Keratinocyte (primary cell): Measurements from ENCODE around the gene PCDH1. TPM values are rescaled to one million over a fixed set of nuclear protein-coding genes. Genes with fewer than 3 reads are reported as not detected.

Experiments used
- DNase-seq: peaks from one replicate; pipeline ENCODE4 v3.0.0-alpha.2; 2011; ENCODE audit warnings: low read depth, missing footprints, low spot score
- FAIRE-seq: peaks from 2 replicates; lab custom pipeline; 2011; peaks lifted over from hg19 to GRCh38; lab: Jason Lieb, UNC
- H2AFZ ChIP-seq: 2 replicates; pipeline ENCODE4 v1.6.0; 2012; ENCODE audit warnings: low read length, control low read depth, inconsistent platforms; ENCODE audit not compliant: control insufficient read depth
- H3K27ac ChIP-seq: 2 replicates; pipeline ENCODE4 v1.5.1; 2011; ENCODE audit warnings: low read length; ENCODE audit not compliant: control insufficient read depth, insufficient read depth
- H3K27me3 ChIP-seq: 3 replicates; pipeline ENCODE4 v1.6.0; 2011; ENCODE audit warnings: low read length; ENCODE audit not compliant: control insufficient read depth, insufficient read depth; ENCODE audit errors: extremely low read depth
- H3K36me3 ChIP-seq, 2 experiments: 2 replicates in 1 of 2; 3 replicates in 1 of 2; pipeline ENCODE4 v1.5.1; 2011; ENCODE audit warnings: low read length in 2 of 2, mild to moderate bottlenecking in 1 of 2; ENCODE audit not compliant: control insufficient read depth in 2 of 2, insufficient read depth in 2 of 2; ENCODE audit errors: extremely low read depth in 1 of 2
- H3K4me1 ChIP-seq: 3 replicates; pipeline ENCODE4 v1.5.1; 2011; ENCODE audit warnings: low read length; ENCODE audit not compliant: control insufficient read depth, insufficient read depth; ENCODE audit errors: extremely low read depth
- H3K4me2 ChIP-seq: 3 replicates; pipeline ENCODE4 v1.6.0; 2011; ENCODE audit warnings: low read depth, low read length; ENCODE audit not compliant: control insufficient read depth, insufficient read depth; ENCODE audit errors: extremely low read depth
- H3K4me3 ChIP-seq, 3 experiments: fragments of 200-600 bp in 1 of 3; sonication (generic) in 1 of 3; 2 replicates in 2 of 3; 3 replicates in 1 of 3; pipeline ENCODE4 v1.5.1; 2011 to 2016; ENCODE audit warnings: low read length in 3 of 3, mild to moderate bottlenecking in 3 of 3, control low read depth in 2 of 3, inconsistent platforms in 1 of 3, low read depth in 1 of 3, mixed read lengths in 1 of 3, mixed run types in 1 of 3, moderate library complexity in 1 of 3; ENCODE audit not compliant: control insufficient read depth in 2 of 3, insufficient read depth in 2 of 3; ENCODE audit errors: extremely low read depth in 1 of 3
- H3K79me2 ChIP-seq: 2 replicates; pipeline ENCODE4 v1.6.0; 2012; ENCODE audit warnings: low read length; ENCODE audit not compliant: control insufficient read depth, insufficient read depth
- H3K9ac ChIP-seq: 3 replicates; pipeline ENCODE4 v1.6.0; 2011; ENCODE audit warnings: low read length; ENCODE audit not compliant: control insufficient read depth, insufficient read depth; ENCODE audit errors: extremely low read depth
- H3K9me1 ChIP-seq: 3 replicates; pipeline ENCODE4 v1.6.0; 2011; ENCODE audit warnings: low read length; ENCODE audit not compliant: control insufficient read depth, insufficient read depth; ENCODE audit errors: extremely low read depth
- H3K9me3 ChIP-seq: 2 replicates; pipeline ENCODE4 v1.5.1; 2012; ENCODE audit warnings: low read depth, low read length; ENCODE audit not compliant: control insufficient read depth
- H4K20me1 ChIP-seq: 3 replicates; pipeline ENCODE4 v1.6.0; 2011; ENCODE audit warnings: low read length; ENCODE audit not compliant: control insufficient read depth, insufficient read depth; ENCODE audit errors: extremely low read depth
- EZH2 ChIP-seq: IDR thresholded peaks from one replicate; pipeline ENCODE4 v1.6.1; 2012; ENCODE audit warnings: inconsistent platforms, mild to moderate bottlenecking, low read length, moderate library complexity
- dilution Hi-C: fragments of 300-500 bp; cut with MboI; formaldehyde crosslinking; loops from one replicate; pipeline ENCODE4 v1.7.0; 2020; ENCODE audit warnings: low sequenced_read_pairs; ENCODE audit not compliant: extremely low pct_ligation_motif_present
- polyA plus RNA-seq, 5 experiments: library from polyadenylated mRNA; depleted of rRNA in 3 of 5; stranded (reverse) in 3 of 5; stranded (forward) in 1 of 5; unstranded in 1 of 5; fragments of >200 nt; gene quantifications; 1 replicate in 1 of 5; 2 replicates in 3 of 5; 3 replicates in 1 of 5; pipeline versions ENCODE4 v1.2.1 to v1.2.3, GENCODE V29; 2011 to 2012; ENCODE audit warnings: missing spikeins in 2 of 5, low read depth in 1 of 5, low replicate concordance in 1 of 5
- TF ChIP-seq, protein P1 (sequence below), 3 experiments: IDR thresholded peaks in 1 of 3; conservative IDR thresholded peaks in 1 of 3; optimal IDR thresholded peaks in 1 of 3; 2 replicates in 2 of 3; 3 replicates in 1 of 3; pipeline versions ENCODE3 to v1.5.1; 2011; ENCODE audit warnings: low read length in 3 of 3, mild to moderate bottlenecking in 3 of 3, moderate library complexity in 2 of 3, control low read depth in 1 of 3, inconsistent platforms in 1 of 3; ENCODE audit not compliant: insufficient read depth in 2 of 3; ENCODE audit errors: extremely low read depth in 1 of 3

Gene PCDH1
- polyA plus RNA-seq, 1 donor (not counting 4 experiments of a cell fraction or from before 2014, with no cell fraction given): 10.0 TPM

DNA sequence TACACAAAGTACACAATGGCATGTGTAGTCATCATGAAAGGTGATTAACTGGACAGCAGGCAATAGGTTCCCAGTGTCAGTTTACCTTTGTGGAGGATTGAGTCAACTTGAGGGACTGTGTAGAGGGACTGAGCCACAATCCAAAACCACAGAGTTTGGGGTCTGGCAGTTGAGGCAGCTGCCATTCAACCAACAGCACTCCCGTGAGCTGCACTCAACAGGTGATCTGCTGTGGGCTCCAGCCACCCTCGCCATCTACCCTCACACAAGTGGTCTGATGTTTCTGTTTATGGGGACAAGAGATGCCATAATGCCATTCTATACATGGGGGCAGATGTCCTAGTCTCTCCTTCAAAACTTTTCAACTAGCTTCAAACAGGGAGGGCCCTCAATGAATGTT lies 42.6 kb upstream of the PCDH1 start:
- H3K9ac ChIP-seq: no peak overlapping the region
- no peaks in the 10 kb centered on the region for H3K9me3 ChIP-seq
- no peaks in the 10 kb centered on the region for H3K9me1 ChIP-seq
- H3K27me3 ChIP-seq: no peaks in the 10 kb centered on the region
- H3K36me3 ChIP-seq: peaks cover 2 to 3% of the 10 kb centered on the region in 2 experiments
- H3K27ac ChIP-seq: no peak overlapping the region
- H3K4me2 ChIP-seq: no peak overlapping the region
- no peak overlapping the region for H2AFZ ChIP-seq
- dilution Hi-C loops: no loop called here
- no peak overlapping the region for H3K4me3 ChIP-seq
- no peaks in the 10 kb centered on the region for H4K20me1 ChIP-seq
- FAIRE-seq (no peak), DNase-seq (no peak)
- TF ChIP-seq, protein P1, sequence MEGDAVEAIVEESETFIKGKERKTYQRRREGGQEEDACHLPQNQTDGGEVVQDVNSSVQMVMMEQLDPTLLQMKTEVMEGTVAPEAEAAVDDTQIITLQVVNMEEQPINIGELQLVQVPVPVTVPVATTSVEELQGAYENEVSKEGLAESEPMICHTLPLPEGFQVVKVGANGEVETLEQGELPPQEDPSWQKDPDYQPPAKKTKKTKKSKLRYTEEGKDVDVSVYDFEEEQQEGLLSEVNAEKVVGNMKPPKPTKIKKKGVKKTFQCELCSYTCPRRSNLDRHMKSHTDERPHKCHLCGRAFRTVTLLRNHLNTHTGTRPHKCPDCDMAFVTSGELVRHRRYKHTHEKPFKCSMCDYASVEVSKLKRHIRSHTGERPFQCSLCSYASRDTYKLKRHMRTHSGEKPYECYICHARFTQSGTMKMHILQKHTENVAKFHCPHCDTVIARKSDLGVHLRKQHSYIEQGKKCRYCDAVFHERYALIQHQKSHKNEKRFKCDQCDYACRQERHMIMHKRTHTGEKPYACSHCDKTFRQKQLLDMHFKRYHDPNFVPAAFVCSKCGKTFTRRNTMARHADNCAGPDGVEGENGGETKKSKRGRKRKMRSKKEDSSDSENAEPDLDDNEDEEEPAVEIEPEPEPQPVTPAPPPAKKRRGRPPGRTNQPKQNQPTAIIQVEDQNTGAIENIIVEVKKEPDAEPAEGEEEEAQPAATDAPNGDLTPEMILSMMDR (optimal IDR thresholded peaks at IDR 0.05 in 1 of 3, IDR thresholded peaks at IDR 0.05 in 1 of 3, conservative IDR thresholded peaks at IDR 0.05 in 1 of 3; ENCODE audit: extremely low read depth in 1 of 3, insufficient read depth in 2 of 3, low read length in 3 of 3): no peak
- no peak for TF ChIP-seq EZH2
- H3K79me2 ChIP-seq: peaks cover 10% of the 10 kb centered on the region
- H3K4me1 ChIP-seq: peaks cover 11% of the 10 kb centered on the region

DNA sequence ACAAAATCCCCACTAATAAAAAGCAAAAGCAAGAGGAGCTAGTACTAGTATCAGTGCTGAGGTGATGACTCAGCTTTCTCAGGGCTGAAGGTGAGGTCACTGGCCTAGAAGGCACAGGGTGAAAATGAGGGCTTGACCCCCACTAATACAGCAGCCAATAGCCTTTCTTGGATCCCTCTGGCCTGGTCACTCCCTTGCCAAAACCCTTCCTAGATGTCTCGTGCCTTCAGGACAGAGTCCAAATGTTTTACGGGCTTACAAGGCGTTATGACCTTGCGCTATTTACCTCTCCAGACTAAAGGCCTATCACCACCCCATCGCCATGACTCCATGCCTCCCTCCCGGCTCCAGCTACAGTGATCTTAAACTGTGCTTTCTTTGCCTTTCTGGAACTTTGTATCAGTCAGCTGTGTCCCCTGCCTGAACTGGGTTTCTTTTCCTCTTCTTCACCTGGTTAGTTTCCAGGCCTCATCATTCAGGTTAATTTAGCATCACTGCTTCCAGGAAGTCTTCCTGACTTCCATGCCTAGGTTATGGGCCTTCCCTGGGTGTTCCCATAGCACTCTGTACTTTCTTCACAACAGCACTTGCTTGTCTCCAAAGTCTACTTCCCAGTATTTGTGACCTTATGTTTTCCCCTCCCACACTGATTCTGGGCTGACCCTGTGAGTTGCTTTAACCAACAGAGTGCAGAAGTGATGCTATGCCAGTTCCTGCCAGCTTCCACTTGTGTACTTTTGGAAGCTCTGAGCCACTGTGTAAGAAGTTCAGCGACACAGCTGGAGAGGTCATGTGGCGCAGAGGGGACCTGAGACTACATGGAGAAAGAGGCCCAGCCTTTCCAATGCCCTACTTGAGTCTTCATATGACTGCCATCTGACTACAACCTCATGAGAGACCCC lies 41.3 kb upstream of the PCDH1 start:
- Histone ChIP-seq H3K9ac (no peak overlapping the region), H4K20me1 (no peaks in the 10 kb centered on the region), H3K4me3 (no peak overlapping the region), H3K27me3 (peaks cover 4% of the 10 kb centered on the region), H3K36me3 (no peaks in the 10 kb centered on the region), H3K4me1 (peaks cover 10% of the 10 kb centered on the region), H3K27ac (no peak overlapping the region), H3K9me3 (no peaks in the 10 kb centered on the region), H3K79me2 (peaks cover 6% of the 10 kb centered on the region), H3K4me2 (no peak overlapping the region), H2AFZ (no peak overlapping the region), H3K9me1 (no peaks in the 10 kb centered on the region)
- TF ChIP-seq, protein P1 (optimal IDR thresholded peaks at IDR 0.05 in 1 of 3, IDR thresholded peaks at IDR 0.05 in 1 of 3, conservative IDR thresholded peaks at IDR 0.05 in 1 of 3; ENCODE audit: extremely low read depth in 1 of 3, insufficient read depth in 2 of 3, low read length in 3 of 3): no peak
- TF ChIP-seq EZH2: no peak
- FAIRE-seq (no peak), DNase-seq (no peak)
- dilution Hi-C loops: no loop called here
